Testis (tissue), 2 donors: ENCODE data around the gene KIF1B.

Experiments
- CTCF ChIP-seq, 3 experiments: fragments of 450-650 bp in 2 of 3; fragments of 200-600 bp in 1 of 3; sonication (generic) in 1 of 3; IDR thresholded peaks; one replicate each; pipeline ENCODE4 v1.5.1; 2016 to 2019; ENCODE audit warnings: antibody characterized with exemption in 3 of 3, mild to moderate bottlenecking in 2 of 3, moderate library complexity in 1 of 3
- POLR2A ChIP-seq: fragments of 450-650 bp; IDR thresholded peaks from one replicate; pipeline ENCODE4 v1.6.1; 2017; ENCODE audit warnings: antibody characterized with exemption, mild to moderate bottlenecking, moderate library complexity

- no peak for TF ChIP-seq CTCF (IDR thresholded peaks at IDR 0.05)
- no peak for TF ChIP-seq POLR2A
Observed at GRCh38 chr1:10292188-10292587, 81.8 kb downstream of the KIF1B start.
